Stomach (tissue), 9 donors: ENCODE results near the gene GSDMA. TPM values are rescaled to one million over a fixed set of nuclear protein-coding genes. Genes with fewer than 3 reads are reported as not detected.

ENCODE experiments used
- DNase-seq, 2 donors: peaks; one replicate each; pipeline versions ENCODE4 v3.0.0 to v3.0.0-alpha.2; 2013 to 2019
- H3K27ac ChIP-seq, 5 donors: fragments of 200-600 bp in 4 of 5; sonication (generic) in 4 of 5; one replicate each; pipeline ENCODE4 v1.5.1; 2013 to 2019; ENCODE audit warnings: mild to moderate bottlenecking in 1 of 5, moderate library complexity in 1 of 5
- H3K27me3 ChIP-seq, 3 donors: fragments of 200-600 bp; sonication (generic); one replicate each; pipeline ENCODE4 v1.5.1; 2017 to 2019; ENCODE audit warnings: mixed run types in 1 of 3
- H3K36me3 ChIP-seq, 4 donors: fragments of 200-600 bp; sonication (generic); 1 replicate in 3 of 4; 2 replicates in 1 of 4; pipeline ENCODE4 v1.5.1; 2016 to 2019
- H3K4me1 ChIP-seq, 4 donors: fragments of 200-600 bp; sonication (generic); one replicate each; pipeline ENCODE4 v1.5.1; 2016 to 2019
- H3K4me3 ChIP-seq, 4 donors: fragments of 200-600 bp; sonication (generic) in 3 of 4; one replicate each; pipeline ENCODE4 v1.5.1; 2016 to 2019; ENCODE audit warnings: mild to moderate bottlenecking in 1 of 4
- H3K9me3 ChIP-seq, 4 donors: fragments of 200-600 bp; sonication (generic); one replicate each; pipeline ENCODE4 v1.5.1; 2016 to 2019
- CTCF ChIP-seq, 7 experiments: fragments of 450-650 bp in 4 of 7; fragments of 200-600 bp in 3 of 7; sonication (generic) in 3 of 7; IDR thresholded peaks; one replicate each; pipeline ENCODE4 v1.5.1; 2016 to 2019; ENCODE audit warnings: antibody characterized with exemption in 7 of 7, control low read depth in 2 of 7, mild to moderate bottlenecking in 1 of 7
- EP300 ChIP-seq: sonication (generic); formaldehyde crosslinking; IDR thresholded peaks from one replicate; pipeline ENCODE4 v1.6.1; 2017; ENCODE audit warnings: antibody characterized with exemption
- POLR2A ChIP-seq, 4 donors: fragments of 450-650 bp; IDR thresholded peaks; one replicate each; pipeline ENCODE4 v1.6.1; 2016; ENCODE audit warnings: antibody characterized with exemption in 4 of 4, control low read depth in 2 of 4, mild to moderate bottlenecking in 1 of 4, moderate library complexity in 1 of 4
- POLR2AphosphoS5 ChIP-seq, 3 donors: sonication (generic); formaldehyde crosslinking; IDR thresholded peaks; one replicate each; pipeline ENCODE4 v1.6.1; 2016; ENCODE audit warnings: antibody characterized with exemption in 3 of 3
- WGBS, 5 donors: extraction: QIAGEN DNeasy Blood & Tissue Kit in 3 of 5; methylation state at CpG; one replicate each; pipeline versions ENCODE4 v1.1.5 to v1.1.7; 2013 to 2018; 5-methylcytosine and 5-hydroxymethylcytosine counted together
- intact Hi-C: fragments of 100-400 bp; cut with DNase I; formaldehyde crosslinking; loops from one replicate; pipeline ENCODE4 v1.15.1; 2023; ENCODE audit warnings: low total_unique reads
- polyA plus RNA-seq, 3 donors: library from polyadenylated mRNA; stranded (reverse); fragments of 200-250 nt; gene quantifications; one replicate each; pipeline ENCODE4 v1.2.3, GENCODE V29; 2013
- total RNA-seq, 5 donors: library from RNA; depleted of rRNA; stranded (reverse); fragments of >200 nt; gene quantifications; one replicate each; pipeline versions ENCODE4 v1.1.0 to v1.2.3, GENCODE V29; 2014 to 2016
- donor health status: healthy with polysubstance abuse.
- donor health status: Bipolar disorder and iron deficiency.
- donor health status: healthy.

The GSDMA gene
- total and polyA plus RNA-seq, 8 donors: 0.08 to 0.92 TPM; not detected in 6

GRCh38 chr17:39960524-39961041 lies 2.2 kb upstream of the GSDMA start:
- Histone ChIP-seq H3K27me3 (peaks cover 0 to 18% (median 0%) of the 10 kb centered on the region in 3 donors), H3K9me3 (no peaks in the 10 kb centered on the region), H3K4me1 (peaks cover 0 to 13% (median 6%) of the 10 kb centered on the region in 4 donors), H3K27ac (no peak overlapping the region), H3K4me3 (no peak overlapping the region), H3K36me3 (no peaks in the 10 kb centered on the region)
- no peak for DNase-seq
- TF ChIP-seq EP300: no peak
- TF ChIP-seq POLR2A (IDR thresholded peaks at IDR 0.05): no peak
- no peak for TF ChIP-seq CTCF (IDR thresholded peaks at IDR 0.05)
- no peak for TF ChIP-seq POLR2AphosphoS5 (IDR thresholded peaks at IDR 0.05)
- 23 to 44% (median 40%) methylated on average over 8 of the region's 8 CpGs for WGBS, 5 donors
- intact Hi-C loops: no loop called here

- no peak for DNase-seq
- TF ChIP-seq POLR2AphosphoS5 (IDR thresholded peaks at IDR 0.05) (no peak), CTCF (IDR thresholded peaks at IDR 0.05) (no peak), EP300 (no peak), POLR2A (IDR thresholded peaks at IDR 0.05) (no peak)
- no peaks in the 10 kb centered on the region for H3K9me3 ChIP-seq
- peaks cover 0 to 19% (median 7%) of the 10 kb centered on the region in 4 donors for H3K4me1 ChIP-seq
- WGBS, 5 donors: 64 to 77% (median 72%) methylated on average over 6 of the region's 6 CpGs
- H3K36me3 ChIP-seq: no peaks in the 10 kb centered on the region
- H3K27ac ChIP-seq: no peak overlapping the region
- intact Hi-C loops: no loop called here
- no peak overlapping the region for H3K4me3 ChIP-seq
- peaks cover 0 to 18% (median 0%) of the 10 kb centered on the region in 3 donors for H3K27me3 ChIP-seq
Measured at GRCh38 chr17:39963829-39964228, 1.0 kb downstream of the GSDMA start.

- intact Hi-C loops: no loop called here
- no peaks in the 10 kb centered on the region for H3K36me3 ChIP-seq
- WGBS, 5 donors: 63 to 73% (median 67%) methylated on average over 8 of the region's 8 CpGs
- H3K27ac ChIP-seq: no peak overlapping the region
- peaks cover 0 to 21% (median 0%) of the 10 kb centered on the region in 3 donors for H3K27me3 ChIP-seq
- H3K4me1 ChIP-seq: peaks cover 0 to 12% (median 4%) of the 10 kb centered on the region in 4 donors
- TF ChIP-seq POLR2AphosphoS5 (IDR thresholded peaks at IDR 0.05) (no peak), EP300 (no peak), CTCF (IDR thresholded peaks at IDR 0.05) (no peak), POLR2A (IDR thresholded peaks at IDR 0.05) (no peak)
- no peak overlapping the region for H3K4me3 ChIP-seq
- H3K9me3 ChIP-seq: no peaks in the 10 kb centered on the region
- DNase-seq: no peak
Measured at GRCh38 chr17:39965017-39965699, 2.4 kb downstream of the GSDMA start.

GRCh38 chr17:39966771-39967170 lies 4.0 kb downstream of the GSDMA start:
- no peak for TF ChIP-seq POLR2A (IDR thresholded peaks at IDR 0.05)
- no peak for TF ChIP-seq POLR2AphosphoS5 (IDR thresholded peaks at IDR 0.05)
- TF ChIP-seq CTCF (IDR thresholded peaks at IDR 0.05): no peak
- TF ChIP-seq EP300: no peak
- peak overlapping the region in 1 of 5 donors; percentile 1 for H3K27ac ChIP-seq
- 56 to 66% (median 64%) methylated on average over 6 of the region's 6 CpGs for WGBS, 5 donors
- H3K9me3 ChIP-seq: no peaks in the 10 kb centered on the region
- H3K27me3 ChIP-seq: peaks cover 0 to 37% (median 0%) of the 10 kb centered on the region in 3 donors
- peaks cover 0 to 9% (median 0%) of the 10 kb centered on the region in 4 donors for H3K4me1 ChIP-seq
- intact Hi-C loops: no loop called here
- no peak for DNase-seq
- no peak overlapping the region for H3K4me3 ChIP-seq
- H3K36me3 ChIP-seq: no peaks in the 10 kb centered on the region
